ENCODE measurements around the gene IQCH. TPM values are rescaled to one million over a fixed set of nuclear protein-coding genes. Genes with fewer than 3 reads are reported as not detected.

IQCH gene
- polyA plus RNA-seq, 2 of the 4 experiments (the other 2 are of a cell fraction): 1.5 to 3.8 TPM

DNA sequence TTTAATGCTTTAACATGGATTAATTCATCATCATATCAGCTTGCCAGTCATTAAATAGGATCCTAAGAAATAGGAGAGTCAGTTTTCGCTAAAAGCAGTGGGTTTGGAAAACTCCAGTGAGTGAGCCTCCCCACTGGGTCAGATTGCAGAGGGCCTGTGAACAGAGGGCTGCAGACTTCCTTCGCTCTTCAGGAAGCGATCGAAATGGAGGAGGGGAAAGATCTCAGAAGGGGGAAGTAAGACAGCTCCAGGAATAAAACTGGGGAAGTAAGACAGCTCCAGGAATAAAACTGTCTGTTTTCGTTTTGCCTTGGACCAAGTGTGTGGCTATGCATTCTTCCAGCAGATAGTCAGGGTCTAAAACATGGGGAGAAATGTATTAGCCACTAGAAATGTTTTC lies 141.5 kb downstream of the IQCH start:
- H3K4me1 ChIP-seq: no peaks in the 10 kb centered on the region
- ATAC-seq: no peak
- H3K4me3 ChIP-seq: no peak overlapping the region
- H3K9me3 ChIP-seq: no peaks in the 10 kb centered on the region
- no peak for DNase-seq (ENCODE audit: low read depth in 1 of 2, low spot score in 1 of 2)
- WGBS (ENCODE audit: missing lambda C conversion rate): 86% methylated on average over 5 of the region's 5 CpGs
- H3K27ac ChIP-seq: no peak overlapping the region
- ChIA-PET POLR2A (no interaction called here), CTCF (interaction anchor here (0.8 to 3.1 kb wide), 5 partner anchors 11 to 75 kb away, joined by 3 to 14 read pairs (median 3); no protein-coding TSS in a partner anchor)
- no peak overlapping the region for H3K4me2 ChIP-seq
- TF ChIP-seq ZSCAN20 (CRISPR knock-in tag; IDR thresholded peaks at IDR 0.05) (no peak), PHF8 (IDR thresholded peaks at IDR 0.05; ENCODE audit: borderline replicate concordance, low read depth) (no peak), ZNF302 (CRISPR knock-in tag; IDR thresholded peaks at IDR 0.05) (no peak), TFCP2L1 (CRISPR knock-in tag; IDR thresholded peaks at IDR 0.05) (no peak), RAD21 (conservative IDR thresholded peaks at IDR 0.05 in 1 of 2, IDR thresholded peaks at IDR 0.05 in 1 of 2) (no peak), POLR2AphosphoS2 (conservative IDR thresholded peaks at IDR 0.05; ENCODE audit: low read length) (no peak), NR3C1 (IDR thresholded peaks at IDR 0.05) (no peak), EHF (CRISPR knock-in tag; IDR thresholded peaks at IDR 0.05) (no peak), HDAC2 (IDR thresholded peaks at IDR 0.05) (no peak), JUNB (IDR thresholded peaks at IDR 0.05) (no peak), HOXA7 (CRISPR knock-in tag; IDR thresholded peaks at IDR 0.05) (no peak), GATA3 (IDR thresholded peaks at IDR 0.05; ENCODE audit: borderline replicate concordance) (no peak), POLR2A (IDR thresholded peaks at IDR 0.05; ENCODE audit: low read length) (no peak), FOSB (CRISPR knock-in tag; IDR thresholded peaks at IDR 0.05) (no peak), TP53 (CRISPR knock-in tag; IDR thresholded peaks at IDR 0.05) (no peak), MAZ (IDR thresholded peaks at IDR 0.05; ENCODE audit: borderline replicate concordance, low read depth, low read length) (no peak)
- TF ChIP-seq, protein P1, sequence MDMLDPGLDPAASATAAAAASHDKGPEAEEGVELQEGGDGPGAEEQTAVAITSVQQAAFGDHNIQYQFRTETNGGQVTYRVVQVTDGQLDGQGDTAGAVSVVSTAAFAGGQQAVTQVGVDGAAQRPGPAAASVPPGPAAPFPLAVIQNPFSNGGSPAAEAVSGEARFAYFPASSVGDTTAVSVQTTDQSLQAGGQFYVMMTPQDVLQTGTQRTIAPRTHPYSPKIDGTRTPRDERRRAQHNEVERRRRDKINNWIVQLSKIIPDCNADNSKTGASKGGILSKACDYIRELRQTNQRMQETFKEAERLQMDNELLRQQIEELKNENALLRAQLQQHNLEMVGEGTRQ (IDR thresholded peaks at IDR 0.05): no peak
- TF ChIP-seq, protein P2, sequence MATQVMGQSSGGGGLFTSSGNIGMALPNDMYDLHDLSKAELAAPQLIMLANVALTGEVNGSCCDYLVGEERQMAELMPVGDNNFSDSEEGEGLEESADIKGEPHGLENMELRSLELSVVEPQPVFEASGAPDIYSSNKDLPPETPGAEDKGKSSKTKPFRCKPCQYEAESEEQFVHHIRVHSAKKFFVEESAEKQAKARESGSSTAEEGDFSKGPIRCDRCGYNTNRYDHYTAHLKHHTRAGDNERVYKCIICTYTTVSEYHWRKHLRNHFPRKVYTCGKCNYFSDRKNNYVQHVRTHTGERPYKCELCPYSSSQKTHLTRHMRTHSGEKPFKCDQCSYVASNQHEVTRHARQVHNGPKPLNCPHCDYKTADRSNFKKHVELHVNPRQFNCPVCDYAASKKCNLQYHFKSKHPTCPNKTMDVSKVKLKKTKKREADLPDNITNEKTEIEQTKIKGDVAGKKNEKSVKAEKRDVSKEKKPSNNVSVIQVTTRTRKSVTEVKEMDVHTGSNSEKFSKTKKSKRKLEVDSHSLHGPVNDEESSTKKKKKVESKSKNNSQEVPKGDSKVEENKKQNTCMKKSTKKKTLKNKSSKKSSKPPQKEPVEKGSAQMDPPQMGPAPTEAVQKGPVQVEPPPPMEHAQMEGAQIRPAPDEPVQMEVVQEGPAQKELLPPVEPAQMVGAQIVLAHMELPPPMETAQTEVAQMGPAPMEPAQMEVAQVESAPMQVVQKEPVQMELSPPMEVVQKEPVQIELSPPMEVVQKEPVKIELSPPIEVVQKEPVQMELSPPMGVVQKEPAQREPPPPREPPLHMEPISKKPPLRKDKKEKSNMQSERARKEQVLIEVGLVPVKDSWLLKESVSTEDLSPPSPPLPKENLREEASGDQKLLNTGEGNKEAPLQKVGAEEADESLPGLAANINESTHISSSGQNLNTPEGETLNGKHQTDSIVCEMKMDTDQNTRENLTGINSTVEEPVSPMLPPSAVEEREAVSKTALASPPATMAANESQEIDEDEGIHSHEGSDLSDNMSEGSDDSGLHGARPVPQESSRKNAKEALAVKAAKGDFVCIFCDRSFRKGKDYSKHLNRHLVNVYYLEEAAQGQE (IDR thresholded peaks at IDR 0.05): no peak
- TF ChIP-seq, protein P3, sequence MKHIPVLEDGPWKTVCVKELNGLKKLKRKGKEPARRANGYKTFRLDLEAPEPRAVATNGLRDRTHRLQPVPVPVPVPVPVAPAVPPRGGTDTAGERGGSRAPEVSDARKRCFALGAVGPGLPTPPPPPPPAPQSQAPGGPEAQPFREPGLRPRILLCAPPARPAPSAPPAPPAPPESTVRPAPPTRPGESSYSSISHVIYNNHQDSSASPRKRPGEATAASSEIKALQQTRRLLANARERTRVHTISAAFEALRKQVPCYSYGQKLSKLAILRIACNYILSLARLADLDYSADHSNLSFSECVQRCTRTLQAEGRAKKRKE (CRISPR knock-in tag; IDR thresholded peaks at IDR 0.05; ENCODE audit: low read depth): no peak
- TF ChIP-seq, protein P4, sequence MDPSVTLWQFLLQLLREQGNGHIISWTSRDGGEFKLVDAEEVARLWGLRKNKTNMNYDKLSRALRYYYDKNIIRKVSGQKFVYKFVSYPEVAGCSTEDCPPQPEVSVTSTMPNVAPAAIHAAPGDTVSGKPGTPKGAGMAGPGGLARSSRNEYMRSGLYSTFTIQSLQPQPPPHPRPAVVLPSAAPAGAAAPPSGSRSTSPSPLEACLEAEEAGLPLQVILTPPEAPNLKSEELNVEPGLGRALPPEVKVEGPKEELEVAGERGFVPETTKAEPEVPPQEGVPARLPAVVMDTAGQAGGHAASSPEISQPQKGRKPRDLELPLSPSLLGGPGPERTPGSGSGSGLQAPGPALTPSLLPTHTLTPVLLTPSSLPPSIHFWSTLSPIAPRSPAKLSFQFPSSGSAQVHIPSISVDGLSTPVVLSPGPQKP (IDR thresholded peaks at IDR 0.05; ENCODE audit: low read depth, low read length): no peak
- FAIRE-seq: no peak

DNA sequence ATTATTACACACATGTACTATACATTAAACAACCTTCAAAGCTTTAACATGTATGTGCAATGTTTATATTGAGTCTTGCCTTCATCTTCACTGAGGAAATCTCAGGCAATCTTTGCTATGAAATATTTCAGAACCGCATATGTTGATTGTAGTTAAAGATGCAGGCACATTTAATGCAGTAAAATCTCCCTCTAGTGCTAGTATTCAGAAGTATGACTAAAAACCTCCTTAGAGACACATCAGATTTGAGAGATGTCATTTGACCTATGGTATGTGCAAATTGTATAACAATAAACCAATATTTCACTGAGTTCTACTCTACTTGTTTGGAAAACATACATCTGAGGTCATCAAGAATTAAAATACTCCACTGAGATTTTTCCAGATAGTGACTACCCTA lies 142.6 kb downstream of the IQCH start:
- H3K9me3 ChIP-seq: no peaks in the 10 kb centered on the region
- H3K4me1 ChIP-seq: no peaks in the 10 kb centered on the region
- ChIA-PET POLR2A (no interaction called here), CTCF (interaction anchor here (0.7 to 3.1 kb wide), 5 partner anchors 9 to 76 kb away, joined by 3 to 14 read pairs (median 3); no protein-coding TSS in a partner anchor)
- H3K4me2 ChIP-seq: no peak overlapping the region
- ATAC-seq: no peak
- WGBS (ENCODE audit: missing lambda C conversion rate): 67% methylated on average over 1 of the region's 1 CpG
- H3K4me3 ChIP-seq: no peak overlapping the region
- DNase-seq (ENCODE audit: low read depth in 1 of 2, low spot score in 1 of 2): no peak
- H3K27ac ChIP-seq: no peak overlapping the region
- peak; percentile 59 for FAIRE-seq
- TF ChIP-seq, protein P5, sequence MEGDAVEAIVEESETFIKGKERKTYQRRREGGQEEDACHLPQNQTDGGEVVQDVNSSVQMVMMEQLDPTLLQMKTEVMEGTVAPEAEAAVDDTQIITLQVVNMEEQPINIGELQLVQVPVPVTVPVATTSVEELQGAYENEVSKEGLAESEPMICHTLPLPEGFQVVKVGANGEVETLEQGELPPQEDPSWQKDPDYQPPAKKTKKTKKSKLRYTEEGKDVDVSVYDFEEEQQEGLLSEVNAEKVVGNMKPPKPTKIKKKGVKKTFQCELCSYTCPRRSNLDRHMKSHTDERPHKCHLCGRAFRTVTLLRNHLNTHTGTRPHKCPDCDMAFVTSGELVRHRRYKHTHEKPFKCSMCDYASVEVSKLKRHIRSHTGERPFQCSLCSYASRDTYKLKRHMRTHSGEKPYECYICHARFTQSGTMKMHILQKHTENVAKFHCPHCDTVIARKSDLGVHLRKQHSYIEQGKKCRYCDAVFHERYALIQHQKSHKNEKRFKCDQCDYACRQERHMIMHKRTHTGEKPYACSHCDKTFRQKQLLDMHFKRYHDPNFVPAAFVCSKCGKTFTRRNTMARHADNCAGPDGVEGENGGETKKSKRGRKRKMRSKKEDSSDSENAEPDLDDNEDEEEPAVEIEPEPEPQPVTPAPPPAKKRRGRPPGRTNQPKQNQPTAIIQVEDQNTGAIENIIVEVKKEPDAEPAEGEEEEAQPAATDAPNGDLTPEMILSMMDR (IDR thresholded peaks at IDR 0.05): no peak
- TF ChIP-seq ESRRA (IDR thresholded peaks at IDR 0.05; ENCODE audit: borderline replicate concordance, low read length) (no peak), FOSL2 (IDR thresholded peaks at IDR 0.05) (no peak), FOSL2 (CRISPR knock-in tag; IDR thresholded peaks at IDR 0.05) (no peak), CBX2 (IDR thresholded peaks at IDR 0.05; ENCODE audit: borderline replicate concordance, low read depth) (no peak), RARB (CRISPR knock-in tag; IDR thresholded peaks at IDR 0.05) (no peak), NR3C1 (IDR thresholded peaks at IDR 0.05) (no peak), SMC3 (IDR thresholded peaks at IDR 0.05) (no peak), GATA3 (IDR thresholded peaks at IDR 0.05; ENCODE audit: borderline replicate concordance) (no peak), FOSB (CRISPR knock-in tag; IDR thresholded peaks at IDR 0.05) (no peak), KDM5A (IDR thresholded peaks at IDR 0.05) (no peak)
- TF ChIP-seq, protein P6, sequence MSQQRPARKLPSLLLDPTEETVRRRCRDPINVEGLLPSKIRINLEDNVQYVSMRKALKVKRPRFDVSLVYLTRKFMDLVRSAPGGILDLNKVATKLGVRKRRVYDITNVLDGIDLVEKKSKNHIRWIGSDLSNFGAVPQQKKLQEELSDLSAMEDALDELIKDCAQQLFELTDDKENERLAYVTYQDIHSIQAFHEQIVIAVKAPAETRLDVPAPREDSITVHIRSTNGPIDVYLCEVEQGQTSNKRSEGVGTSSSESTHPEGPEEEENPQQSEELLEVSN (IDR thresholded peaks at IDR 0.05; ENCODE audit: borderline replicate concordance, low read depth): no peak
- TF ChIP-seq, protein P7, sequence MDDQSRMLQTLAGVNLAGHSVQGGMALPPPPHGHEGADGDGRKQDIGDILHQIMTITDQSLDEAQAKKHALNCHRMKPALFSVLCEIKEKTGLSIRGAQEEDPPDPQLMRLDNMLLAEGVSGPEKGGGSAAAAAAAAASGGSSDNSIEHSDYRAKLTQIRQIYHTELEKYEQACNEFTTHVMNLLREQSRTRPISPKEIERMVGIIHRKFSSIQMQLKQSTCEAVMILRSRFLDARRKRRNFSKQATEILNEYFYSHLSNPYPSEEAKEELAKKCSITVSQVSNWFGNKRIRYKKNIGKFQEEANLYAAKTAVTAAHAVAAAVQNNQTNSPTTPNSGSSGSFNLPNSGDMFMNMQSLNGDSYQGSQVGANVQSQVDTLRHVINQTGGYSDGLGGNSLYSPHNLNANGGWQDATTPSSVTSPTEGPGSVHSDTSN (IDR thresholded peaks at IDR 0.05): no peak

All from A549 (cell line).